HFF-Myc (cell line): ENCODE results near the gene PHTF2.

ENCODE experiments used
- DNase-seq: peaks from one replicate; pipeline ENCODE4 v3.0.0-alpha.2; 2011; ENCODE audit warnings: low read depth; ENCODE audit errors: extremely low read depth
- H3K4me3 ChIP-seq: replicated peaks from 2 replicates; pipeline ENCODE4 v1.5.1; 2011; ENCODE audit warnings: low read depth, mild to moderate bottlenecking, control low read depth, low read length
- CTCF ChIP-seq: IDR thresholded peaks from 2 replicates; pipeline ENCODE4 v1.5.1; 2012; ENCODE audit warnings: mild to moderate bottlenecking, low read depth, low read length, control low read depth; ENCODE audit errors: missing control alignments

PHTF2 gene

GRCh38 chr7:77967429-77967828, 168.9 kb downstream of the PHTF2 start:
- no peak for DNase-seq
- TF ChIP-seq CTCF: no peak
- H3K4me3 ChIP-seq: no peak overlapping the region

GRCh38 chr7:77971726-77972125, 173.2 kb downstream of the PHTF2 start:
- DNase-seq: no peak
- H3K4me3 ChIP-seq: no peak overlapping the region
- TF ChIP-seq CTCF: no peak

- DNase-seq: no peak
- no peak overlapping the region for H3K4me3 ChIP-seq
- TF ChIP-seq CTCF: no peak
Measured at GRCh38 chr7:77975672-77976480, 177.3 kb downstream of the PHTF2 start.

- no peak overlapping the region for H3K4me3 ChIP-seq
- TF ChIP-seq CTCF: no peak
- no peak for DNase-seq
Measured at GRCh38 chr7:77979219-77979618, 180.6 kb downstream of the PHTF2 start.

- no peak for DNase-seq
Measured at GRCh38 chr7:77980087-77980713, 181.6 kb downstream of the PHTF2 start.

GRCh38 chr7:77982926-77983550, 184.5 kb downstream of the PHTF2 start:
- TF ChIP-seq CTCF: no peak
- no peak for DNase-seq
- no peak overlapping the region for H3K4me3 ChIP-seq

More at GRCh38 chr7:77980087-77980713, 181.6 kb downstream of the PHTF2 start:
- H3K4me3 ChIP-seq: no peak overlapping the region
- no peak for TF ChIP-seq CTCF
